Measurements from ENCODE around the gene CEACAM16. TPM values are rescaled to one million over a fixed set of nuclear protein-coding genes. Genes with fewer than 3 reads are reported as not detected.

Gene CEACAM16
- total RNA-seq, 1 experiment from 2014 or later = not detected

- no peak for TF ChIP-seq SIN3A (IDR thresholded peaks at IDR 0.05; ENCODE audit: low read depth)
- TF ChIP-seq TCF7L2 (IDR thresholded peaks at IDR 0.05; ENCODE audit: borderline replicate concordance, extremely low read depth, insufficient read depth, insufficient read length) = no peak
- no peak for TF ChIP-seq EGR1 (IDR thresholded peaks at IDR 0.05; ENCODE audit: low read depth)
- no peak for TF ChIP-seq MAX (IDR thresholded peaks at IDR 0.05)
- no peak for TF ChIP-seq JUND (IDR thresholded peaks at IDR 0.05)
- TF ChIP-seq, protein P1, sequence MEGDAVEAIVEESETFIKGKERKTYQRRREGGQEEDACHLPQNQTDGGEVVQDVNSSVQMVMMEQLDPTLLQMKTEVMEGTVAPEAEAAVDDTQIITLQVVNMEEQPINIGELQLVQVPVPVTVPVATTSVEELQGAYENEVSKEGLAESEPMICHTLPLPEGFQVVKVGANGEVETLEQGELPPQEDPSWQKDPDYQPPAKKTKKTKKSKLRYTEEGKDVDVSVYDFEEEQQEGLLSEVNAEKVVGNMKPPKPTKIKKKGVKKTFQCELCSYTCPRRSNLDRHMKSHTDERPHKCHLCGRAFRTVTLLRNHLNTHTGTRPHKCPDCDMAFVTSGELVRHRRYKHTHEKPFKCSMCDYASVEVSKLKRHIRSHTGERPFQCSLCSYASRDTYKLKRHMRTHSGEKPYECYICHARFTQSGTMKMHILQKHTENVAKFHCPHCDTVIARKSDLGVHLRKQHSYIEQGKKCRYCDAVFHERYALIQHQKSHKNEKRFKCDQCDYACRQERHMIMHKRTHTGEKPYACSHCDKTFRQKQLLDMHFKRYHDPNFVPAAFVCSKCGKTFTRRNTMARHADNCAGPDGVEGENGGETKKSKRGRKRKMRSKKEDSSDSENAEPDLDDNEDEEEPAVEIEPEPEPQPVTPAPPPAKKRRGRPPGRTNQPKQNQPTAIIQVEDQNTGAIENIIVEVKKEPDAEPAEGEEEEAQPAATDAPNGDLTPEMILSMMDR (IDR thresholded peaks at IDR 0.05 in 2 of 3, conservative IDR thresholded peaks at IDR 0.05 in 1 of 3; ENCODE audit: borderline replicate concordance in 1 of 3, insufficient read depth in 1 of 3, low read depth in 2 of 3, low read length in 2 of 3) = no peak
- TF ChIP-seq RAD21 (IDR thresholded peaks at IDR 0.05; ENCODE audit: low read depth) = no peak
- ATAC-seq (no peak), DNase-seq (ENCODE audit: low read depth, low spot score) (no peak)
- intact Hi-C loops (cut with micrococcal nuclease) = no loop called here
- Histone ChIP-seq H3K27me3 (ENCODE audit: insufficient read depth, low read length) (no peaks in the 10 kb centered on the region), H3K79me2 (ENCODE audit: insufficient read depth, low read length) (no peaks in the 10 kb centered on the region), H3K4me3 (replicated peaks in 1 of 2; ENCODE audit: low read depth in 1 of 2, low read length in 2 of 2) (no peak overlapping the region), H3K4me2 (ENCODE audit: low read length) (peak overlapping the region; percentile 42), H3K36me3 (ENCODE audit: control insufficient read depth in 1 of 2, insufficient read depth in 2 of 2, low read length in 2 of 2) (no peaks in the 10 kb centered on the region), H2AFZ (ENCODE audit: low read depth, low read length, poor library complexity, severe bottlenecking) (peak overlapping the region; percentile 7), H3K9me2 (ENCODE audit: insufficient read depth) (no peaks in the 10 kb centered on the region), H3K27ac (ENCODE audit: low read depth, low read length) (no peak overlapping the region; the same call in 1 of the 2 replicates), H3K9ac (ENCODE audit: low read length) (no peak overlapping the region), H3K4me1 (ENCODE audit: control insufficient read depth in 1 of 2, insufficient read depth in 2 of 2, low read length in 2 of 2) (peaks cover 78 to 93% of the 10 kb centered on the region in 2 experiments), H4K20me1 (ENCODE audit: insufficient read depth) (no peaks in the 10 kb centered on the region), H3K9me3 (ENCODE audit: control insufficient read depth in 1 of 2, insufficient read depth in 1 of 2, low read depth in 1 of 2, low read length in 2 of 2) (no peaks in the 10 kb centered on the region)
- BruUV-seq (replicated peaks) = no TSS peak
- ChIA-PET RAD21 (ENCODE audit: low non-redundant PET in 1 of 2, low total read pairs in 2 of 2, uncharacterized antibody in 2 of 2, unreplicated experiment in 2 of 2) (interaction anchor here in 1 of 2 experiments (1.2 kb wide), 1 partner anchor 15 kb away, joined by 3 read pairs; no protein-coding TSS in a partner anchor), CTCF (interaction anchor here (1.0 to 1.6 kb wide), 3 partner anchors 15 to 32 kb away, joined by 3 to 9 read pairs (median 6); no protein-coding TSS in a partner anchor), POLR2A (interaction anchor here (1.5 kb wide), 1 partner anchor 33 kb away, joined by 4 read pairs; no protein-coding TSS in a partner anchor)
Observed at GRCh38 chr19:44738603-44739558, 39.9 kb downstream of the CEACAM16 start.

Measured in HCT116 (cell line).